Measurements from ENCODE around the gene TRIM67. TPM values are rescaled to one million over a fixed set of nuclear protein-coding genes. Genes with fewer than 3 reads are reported as not detected.

Gene TRIM67
- total and polyA plus RNA-seq, 2 of the 4 experiments (the other 2 are of a cell fraction): not detected

- TF ChIP-seq RCOR1 (IDR thresholded peaks at IDR 0.05; ENCODE audit: insufficient replicate concordance, low read length): no peak
- no peak for TF ChIP-seq NFE2L2 (IDR thresholded peaks at IDR 0.05; ENCODE audit: low read depth, low read length)
- no peak for TF ChIP-seq CTCF (conservative IDR thresholded peaks at IDR 0.05; ENCODE audit: low read depth, low read length)
- no peak for TF ChIP-seq MXI1 (IDR thresholded peaks at IDR 0.05; ENCODE audit: borderline replicate concordance, low read depth, low read length)
- no peak for TF ChIP-seq ELK1 (IDR thresholded peaks at IDR 0.05; ENCODE audit: borderline replicate concordance, low read depth, low read length)
- TF ChIP-seq MAFK (IDR thresholded peaks at IDR 0.05; ENCODE audit: low read depth, low read length): no peak
- POLR2A ChIA-PET (ENCODE audit: unreplicated experiment): no interaction called here
- intact Hi-C loops (cut with micrococcal nuclease) (no loop called here), dilution Hi-C loops (cut with HindIII; ENCODE audit: low sequenced_read_pairs, unreplicated experiment) (no loop called here), in situ Hi-C loops (cut with MboI; ENCODE audit: low sequenced_read_pairs) (no loop called here)
- Histone ChIP-seq H2AFZ (replicated peaks; ENCODE audit: low read length, poor library complexity) (no peak overlapping the region), H2BK5ac (ENCODE audit: low read depth, low read length, poor library complexity, severe bottlenecking) (no peak overlapping the region), H3K4me1 (ENCODE audit: control insufficient read depth, insufficient read depth, low read length) (no peaks in the 10 kb centered on the region), H3K4me3 (ENCODE audit: insufficient read depth, low read depth, low read length) (no peak overlapping the region), H4K91ac (ENCODE audit: insufficient read depth, low read depth, low read length) (no peak overlapping the region), H3K9me3 (ENCODE audit: control insufficient read depth, insufficient read depth, low read length) (no peaks in the 10 kb centered on the region), H3K79me1 (ENCODE audit: low read depth in 1 of 2, low read length in 2 of 2) (no peaks in the 10 kb centered on the region), H2AK5ac (ENCODE audit: low read depth, low read length) (no peak overlapping the region), H3K4me2 (ENCODE audit: low read depth, low read length) (no peak overlapping the region), H3K14ac (replicated peaks; ENCODE audit: low read depth, low read length) (no peak overlapping the region), H3K27ac (ENCODE audit: insufficient read depth, low read length) (no peak overlapping the region), H4K8ac (ENCODE audit: low read depth in 2 of 2, low read length in 2 of 2) (no peak overlapping the region), H2BK120ac (ENCODE audit: low read depth, low read length) (no peak overlapping the region), H3K9me1 (ENCODE audit: insufficient read depth, low read length) (no peaks in the 10 kb centered on the region), H4K5ac (ENCODE audit: low read depth, low read length) (no peak overlapping the region), H2AK9ac (replicated peaks; ENCODE audit: low read depth, low read length, poor library complexity) (no peak overlapping the region), H3K4ac (ENCODE audit: low read depth, low read length) (no peak overlapping the region), H4K20me1 (ENCODE audit: insufficient read depth, low read length) (no peaks in the 10 kb centered on the region), H3K36me3 (ENCODE audit: control insufficient read depth, insufficient read depth, low read length) (peaks cover 6% of the 10 kb centered on the region; the same call in 1 of the 2 replicates), H3K18ac (ENCODE audit: low read depth, low read length) (no peak overlapping the region), H2BK15ac (ENCODE audit: low read depth, low read length) (no peak overlapping the region), H3K27me3 (ENCODE audit: control insufficient read depth, insufficient read depth, low read length) (peaks cover 34% of the 10 kb centered on the region), H3K9ac (ENCODE audit: low read depth, low read length) (no peak overlapping the region), H3K56ac (ENCODE audit: extremely low read depth, insufficient read depth, low read length) (no peak overlapping the region), H3K23ac (ENCODE audit: low read depth, low read length) (no peak overlapping the region), H2BK20ac (ENCODE audit: low read depth, low read length) (no peak overlapping the region)
- ATAC-seq (ENCODE audit: low read depth) (no peak; the same call in 1 of the 2 replicates), DNase-seq (no peak)
- WGBS, 2 experiments (ENCODE audit: extremely low coverage in 2 of 2, insufficient read length in 1 of 2): 20% methylated on average over 1 of the region's 6 CpGs; no CpG with 5 or more reads in 1 of the 2 experiments
- BruUV-seq (replicated peaks): no TSS peak
- CTCF ChIA-PET: no interaction called here
Observed at GRCh38 chr1:231218078-231218477, 56.2 kb downstream of the TRIM67 start.

Data from IMR-90 (cell line).